SK-N-SH (cell line): Measurements from ENCODE around the gene EED. TPM values are rescaled to one million over a fixed set of nuclear protein-coding genes. Genes with fewer than 3 reads are reported as not detected.

Source experiments
- CTCF ChIA-PET: fragments of 300-600, 350-600 bp; formaldehyde crosslinking; extraction: SDS; loops from one replicate; lab custom pipeline; 2021; lab: Yijun Ruan, JAX
- POLR2A ChIA-PET: fragments of 350-600 bp; sonication (Branson Sonifier 250); formaldehyde crosslinking; extraction: SDS; loops from one replicate; lab custom pipeline; 2020; ENCODE audit warnings: antibody characterized with exemption, inconsistent platforms; lab: Yijun Ruan, JAX
- DNase-seq: peaks from one replicate; pipeline ENCODE4 v3.0.0; 2012
- H2AFZ ChIP-seq: fragments of 200-600 bp; sonication (generic); 2 replicates; pipeline ENCODE4 v1.8.1; 2016; ENCODE audit warnings: antibody characterized with exemption, mild to moderate bottlenecking, low read depth
- H3F3A ChIP-seq: fragments of 200-600 bp; sonication (generic); replicated peaks from 2 replicates; pipeline ENCODE3; 2016; ENCODE audit warnings: antibody characterized with exemption, mild to moderate bottlenecking; ENCODE audit not compliant: insufficient read depth
- H3K27ac ChIP-seq, 2 experiments: fragments of 200-500 bp in 1 of 2; fragments of 200-600 bp in 1 of 2; sonication (Bioruptor generic) in 1 of 2; sonication (generic), shearing (Covaris generic) in 1 of 2; 2 replicates each; pipeline versions ENCODE4 v1.5.1 to v1.6.1; 2014 to 2016; ENCODE audit warnings: low read depth in 2 of 2, inconsistent platforms in 1 of 2, low read length in 1 of 2, mild to moderate bottlenecking in 1 of 2, mixed read lengths in 1 of 2
- H3K27me3 ChIP-seq: fragments of 200-600 bp; sonication (generic), shearing (Covaris generic); 2 replicates; pipeline ENCODE4 v1.6.1; 2016; ENCODE audit warnings: mixed run types; ENCODE audit not compliant: insufficient read depth
- H3K36me3 ChIP-seq, 2 experiments: fragments of 200-500 bp in 1 of 2; fragments of 200-600 bp in 1 of 2; sonication (Bioruptor generic) in 1 of 2; sonication (generic) in 1 of 2; replicated peaks in 1 of 2; 2 replicates each; pipeline versions ENCODE3 to v1.5.1; 2014 to 2016; ENCODE audit warnings: low read length in 1 of 2, mild to moderate bottlenecking in 1 of 2; ENCODE audit not compliant: insufficient read depth in 2 of 2, control insufficient read depth in 1 of 2
- H3K4me1 ChIP-seq, 2 experiments: fragments of 200-500 bp in 1 of 2; fragments of 200-600 bp in 1 of 2; sonication (Bioruptor generic) in 1 of 2; sonication (generic), shearing (Covaris generic) in 1 of 2; 2 replicates each; pipeline versions ENCODE4 v1.5.1 to v1.6.1; 2014 to 2016; ENCODE audit warnings: low read depth in 1 of 2, low read length in 1 of 2, mixed run types in 1 of 2; ENCODE audit not compliant: insufficient read depth in 2 of 2, control insufficient read depth in 1 of 2
- H3K4me2 ChIP-seq: fragments of 200-600 bp; sonication (generic), shearing (Covaris generic); 2 replicates; pipeline ENCODE4 v1.6.1; 2017; ENCODE audit warnings: mixed run types
- H3K4me3 ChIP-seq, 2 experiments: fragments of 200-500 bp in 1 of 2; fragments of 200-600 bp in 1 of 2; sonication (Bioruptor generic) in 1 of 2; sonication (generic), shearing (Covaris generic) in 1 of 2; 2 replicates each; pipeline versions ENCODE4 v1.5.1 to v1.8.1; 2014 to 2016; ENCODE audit warnings: low read depth in 2 of 2, inconsistent platforms in 1 of 2, low read length in 1 of 2, mild to moderate bottlenecking in 1 of 2, mixed read lengths in 1 of 2, moderate library complexity in 1 of 2
- H3K79me2 ChIP-seq: fragments of 200-600 bp; sonication (generic); 2 replicates; pipeline ENCODE4 v1.8.1; 2017; ENCODE audit warnings: mild to moderate bottlenecking; ENCODE audit not compliant: insufficient read depth
- H3K9ac ChIP-seq: fragments of 200-600 bp; sonication (generic); 2 replicates; pipeline ENCODE4 v1.6.1; 2017; ENCODE audit warnings: mixed run types
- H3K9me2 ChIP-seq: fragments of 200-600 bp; sonication (generic); 2 replicates; pipeline ENCODE4 v1.6.1; 2017; ENCODE audit warnings: mixed run types
- H3K9me3 ChIP-seq: fragments of 200-600 bp; sonication (generic); 2 replicates; pipeline ENCODE4 v1.6.1; 2017; ENCODE audit warnings: mixed run types, mild to moderate bottlenecking, moderate library complexity
- H4K20me1 ChIP-seq: fragments of 200-600 bp; sonication (generic); 2 replicates; pipeline ENCODE4 v1.6.1; 2017; ENCODE audit warnings: mild to moderate bottlenecking, mixed run types; ENCODE audit not compliant: insufficient read depth
- EP300 ChIP-seq, 2 experiments: IDR thresholded peaks; 2 replicates each; pipeline versions ENCODE4 v1.4.0 to v1.6.1; 2012; ENCODE audit warnings: borderline replicate concordance in 1 of 2, low read depth in 1 of 2, low read length in 1 of 2
- FOXM1 ChIP-seq: IDR thresholded peaks from 2 replicates; pipeline ENCODE4 v1.4.0; 2012; ENCODE audit warnings: low read depth, mild to moderate bottlenecking
- GATA2 ChIP-seq: sonication (generic); formaldehyde crosslinking; IDR thresholded peaks from 2 replicates; pipeline ENCODE4 v1.5.0; 2020; ENCODE audit warnings: mild to moderate bottlenecking, missing genetic modification reagents
- MEF2A ChIP-seq: IDR thresholded peaks from 2 replicates; pipeline ENCODE4 v1.4.0; 2012; ENCODE audit warnings: low read depth, borderline replicate concordance
- MXI1 ChIP-seq: IDR thresholded peaks from 2 replicates; pipeline ENCODE4 v1.6.1; 2012; ENCODE audit warnings: mild to moderate bottlenecking, low read depth, low read length, improper control_type of control experiment
- NFIC ChIP-seq: IDR thresholded peaks from 2 replicates; pipeline ENCODE4 v1.4.0; 2012; ENCODE audit warnings: borderline replicate concordance
- POLR2AphosphoS5 ChIP-seq: IDR thresholded peaks from 2 replicates; pipeline ENCODE4 v1.6.1; 2012; ENCODE audit warnings: low read depth, low read length
- RAD21 ChIP-seq: IDR thresholded peaks from 2 replicates; pipeline ENCODE4 v1.6.1; 2012; ENCODE audit warnings: mild to moderate bottlenecking, low read length
- RFX5 ChIP-seq: IDR thresholded peaks from 2 replicates; pipeline ENCODE4 v1.6.1; 2012; ENCODE audit warnings: mild to moderate bottlenecking, improper control_type of control experiment, low read length
- RXRA ChIP-seq: IDR thresholded peaks from 2 replicates; pipeline ENCODE4 v1.4.0; 2012; ENCODE audit warnings: low read depth, mild to moderate bottlenecking, borderline replicate concordance
- WGBS: methylation state at CpG from one replicate; pipeline ENCODE4 v1.1.6; 2017; ENCODE audit warnings: low lambda C conversion rate; 5-methylcytosine and 5-hydroxymethylcytosine counted together
- polyA plus RNA-seq, 3 experiments: library from polyadenylated mRNA; depleted of rRNA; stranded (reverse); fragments of >200 nt; gene quantifications; 2 replicates each; pipeline ENCODE4 v1.2.3, GENCODE V29; 2012
- TF ChIP-seq, protein P1 (sequence below): IDR thresholded peaks from 2 replicates; pipeline ENCODE4 v1.4.0; 2012; ENCODE audit warnings: low read depth, borderline replicate concordance
- TF ChIP-seq, protein P2 (sequence below): fragments of 150-350 bp; IDR thresholded peaks from 2 replicates; pipeline ENCODE4 v1.6.1; 2017; ENCODE audit warnings: antibody characterized with exemption, low read length, low read depth, borderline replicate concordance
- TF ChIP-seq, protein P3 (sequence below): IDR thresholded peaks from 2 replicates; pipeline ENCODE4; 2012
- TF ChIP-seq, protein P4 (sequence below): IDR thresholded peaks from 2 replicates; pipeline ENCODE4 v1.6.1; 2012; ENCODE audit warnings: mild to moderate bottlenecking, low read depth, low read length, moderate library complexity

The EED gene
- polyA plus RNA-seq, 1 of the 3 experiments (the other 2 are of a cell fraction), result 12.8 TPM

DNA sequence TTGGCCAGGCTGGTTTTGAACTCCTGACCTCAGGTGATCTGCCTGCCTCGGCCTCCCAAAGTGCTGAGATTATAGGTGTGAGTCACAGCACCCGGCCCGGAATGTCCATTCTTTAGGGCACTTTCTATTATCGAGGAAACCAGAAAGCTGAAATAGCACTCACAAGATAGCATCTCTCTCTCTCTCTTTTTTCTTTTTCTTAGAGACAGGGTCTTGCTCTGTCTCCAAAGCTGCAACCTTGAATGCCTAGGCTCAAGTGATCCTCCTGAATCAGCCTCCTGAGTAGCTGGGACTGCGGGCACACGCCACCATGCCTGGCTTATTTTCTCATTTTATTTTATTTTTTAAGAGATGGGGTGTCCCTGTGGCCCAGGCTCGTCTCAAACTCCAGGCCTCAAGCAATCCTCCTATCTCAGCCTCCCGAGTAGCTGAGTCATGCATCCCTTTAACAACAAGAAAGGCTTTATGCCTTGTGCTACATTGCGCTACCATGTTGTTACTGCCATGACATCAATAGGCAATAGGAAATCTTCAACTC, 7.2 kb upstream of the EED start (continued):
- TF ChIP-seq, protein P1, sequence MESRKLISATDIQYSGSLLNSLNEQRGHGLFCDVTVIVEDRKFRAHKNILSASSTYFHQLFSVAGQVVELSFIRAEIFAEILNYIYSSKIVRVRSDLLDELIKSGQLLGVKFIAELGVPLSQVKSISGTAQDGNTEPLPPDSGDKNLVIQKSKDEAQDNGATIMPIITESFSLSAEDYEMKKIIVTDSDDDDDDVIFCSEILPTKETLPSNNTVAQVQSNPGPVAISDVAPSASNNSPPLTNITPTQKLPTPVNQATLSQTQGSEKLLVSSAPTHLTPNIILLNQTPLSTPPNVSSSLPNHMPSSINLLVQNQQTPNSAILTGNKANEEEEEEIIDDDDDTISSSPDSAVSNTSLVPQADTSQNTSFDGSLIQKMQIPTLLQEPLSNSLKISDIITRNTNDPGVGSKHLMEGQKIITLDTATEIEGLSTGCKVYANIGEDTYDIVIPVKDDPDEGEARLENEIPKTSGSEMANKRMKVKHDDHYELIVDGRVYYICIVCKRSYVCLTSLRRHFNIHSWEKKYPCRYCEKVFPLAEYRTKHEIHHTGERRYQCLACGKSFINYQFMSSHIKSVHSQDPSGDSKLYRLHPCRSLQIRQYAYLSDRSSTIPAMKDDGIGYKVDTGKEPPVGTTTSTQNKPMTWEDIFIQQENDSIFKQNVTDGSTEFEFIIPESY, result no peak

DNA sequence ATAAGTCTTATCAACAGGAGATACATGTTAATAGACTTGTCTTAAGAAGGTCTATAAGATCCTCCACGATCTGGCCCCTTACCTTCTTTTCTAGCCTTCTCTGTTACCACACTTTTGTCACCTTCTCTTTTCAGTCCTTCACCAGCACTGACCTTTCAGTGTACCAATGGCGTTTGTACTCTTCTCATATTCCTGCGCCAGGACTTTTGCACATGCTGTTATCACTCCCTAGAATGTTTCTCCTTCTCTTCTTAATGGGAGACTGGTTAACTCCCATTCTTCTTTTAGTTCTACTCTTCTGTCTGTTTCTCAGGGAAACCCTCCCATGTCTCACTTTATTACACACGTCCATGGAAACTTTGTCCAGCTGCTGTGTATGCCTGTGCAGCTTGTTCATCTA, 4.4 kb upstream of the EED start:
- TF ChIP-seq NFIC (no peak), RAD21 (no peak), RXRA (no peak), MXI1 (no peak), RFX5 (no peak), POLR2AphosphoS5 (no peak), GATA2 (CRISPR knock-in tag) (no peak), EP300 (IDR thresholded peaks at IDR 0.05; ENCODE audit: borderline replicate concordance in 1 of 2, low read depth in 1 of 2, low read length in 1 of 2) (no peak), FOXM1 (no peak), MEF2A (no peak)
- TF ChIP-seq, protein P2, sequence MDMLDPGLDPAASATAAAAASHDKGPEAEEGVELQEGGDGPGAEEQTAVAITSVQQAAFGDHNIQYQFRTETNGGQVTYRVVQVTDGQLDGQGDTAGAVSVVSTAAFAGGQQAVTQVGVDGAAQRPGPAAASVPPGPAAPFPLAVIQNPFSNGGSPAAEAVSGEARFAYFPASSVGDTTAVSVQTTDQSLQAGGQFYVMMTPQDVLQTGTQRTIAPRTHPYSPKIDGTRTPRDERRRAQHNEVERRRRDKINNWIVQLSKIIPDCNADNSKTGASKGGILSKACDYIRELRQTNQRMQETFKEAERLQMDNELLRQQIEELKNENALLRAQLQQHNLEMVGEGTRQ, result no peak
- TF ChIP-seq, protein P3, sequence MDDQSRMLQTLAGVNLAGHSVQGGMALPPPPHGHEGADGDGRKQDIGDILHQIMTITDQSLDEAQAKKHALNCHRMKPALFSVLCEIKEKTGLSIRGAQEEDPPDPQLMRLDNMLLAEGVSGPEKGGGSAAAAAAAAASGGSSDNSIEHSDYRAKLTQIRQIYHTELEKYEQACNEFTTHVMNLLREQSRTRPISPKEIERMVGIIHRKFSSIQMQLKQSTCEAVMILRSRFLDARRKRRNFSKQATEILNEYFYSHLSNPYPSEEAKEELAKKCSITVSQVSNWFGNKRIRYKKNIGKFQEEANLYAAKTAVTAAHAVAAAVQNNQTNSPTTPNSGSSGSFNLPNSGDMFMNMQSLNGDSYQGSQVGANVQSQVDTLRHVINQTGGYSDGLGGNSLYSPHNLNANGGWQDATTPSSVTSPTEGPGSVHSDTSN, result no peak
- TF ChIP-seq, protein P4, sequence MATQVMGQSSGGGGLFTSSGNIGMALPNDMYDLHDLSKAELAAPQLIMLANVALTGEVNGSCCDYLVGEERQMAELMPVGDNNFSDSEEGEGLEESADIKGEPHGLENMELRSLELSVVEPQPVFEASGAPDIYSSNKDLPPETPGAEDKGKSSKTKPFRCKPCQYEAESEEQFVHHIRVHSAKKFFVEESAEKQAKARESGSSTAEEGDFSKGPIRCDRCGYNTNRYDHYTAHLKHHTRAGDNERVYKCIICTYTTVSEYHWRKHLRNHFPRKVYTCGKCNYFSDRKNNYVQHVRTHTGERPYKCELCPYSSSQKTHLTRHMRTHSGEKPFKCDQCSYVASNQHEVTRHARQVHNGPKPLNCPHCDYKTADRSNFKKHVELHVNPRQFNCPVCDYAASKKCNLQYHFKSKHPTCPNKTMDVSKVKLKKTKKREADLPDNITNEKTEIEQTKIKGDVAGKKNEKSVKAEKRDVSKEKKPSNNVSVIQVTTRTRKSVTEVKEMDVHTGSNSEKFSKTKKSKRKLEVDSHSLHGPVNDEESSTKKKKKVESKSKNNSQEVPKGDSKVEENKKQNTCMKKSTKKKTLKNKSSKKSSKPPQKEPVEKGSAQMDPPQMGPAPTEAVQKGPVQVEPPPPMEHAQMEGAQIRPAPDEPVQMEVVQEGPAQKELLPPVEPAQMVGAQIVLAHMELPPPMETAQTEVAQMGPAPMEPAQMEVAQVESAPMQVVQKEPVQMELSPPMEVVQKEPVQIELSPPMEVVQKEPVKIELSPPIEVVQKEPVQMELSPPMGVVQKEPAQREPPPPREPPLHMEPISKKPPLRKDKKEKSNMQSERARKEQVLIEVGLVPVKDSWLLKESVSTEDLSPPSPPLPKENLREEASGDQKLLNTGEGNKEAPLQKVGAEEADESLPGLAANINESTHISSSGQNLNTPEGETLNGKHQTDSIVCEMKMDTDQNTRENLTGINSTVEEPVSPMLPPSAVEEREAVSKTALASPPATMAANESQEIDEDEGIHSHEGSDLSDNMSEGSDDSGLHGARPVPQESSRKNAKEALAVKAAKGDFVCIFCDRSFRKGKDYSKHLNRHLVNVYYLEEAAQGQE, result no peak
- TF ChIP-seq, all 33 proteins: peak for 0
- POLR2A ChIA-PET, result no interaction called here
- Histone ChIP-seq H3K9me3 (no peaks in the 10 kb centered on the region; the same call in 1 of the 2 replicates), H3K4me3 (no peak overlapping the region), H3K9ac (no peak overlapping the region), H2AFZ (no peak overlapping the region), H3K27ac (no peak overlapping the region), H3K36me3 (no peaks in the 10 kb centered on the region), H3K4me1 (peaks cover 0 to 3% of the 10 kb centered on the region in 2 experiments; a peak in 1 of 4 replicates), H3K4me2 (no peak overlapping the region), H3K27me3 (no peaks in the 10 kb centered on the region), H3K79me2 (peaks cover under 1% of the 10 kb centered on the region; the same call in 1 of the 2 replicates), H3F3A (peaks cover 13% of the 10 kb centered on the region), H4K20me1 (no peaks in the 10 kb centered on the region), H3K9me2 (no peaks in the 10 kb centered on the region)
- 60% methylated on average over 4 of the region's 4 CpGs for WGBS
- DNase-seq, result no peak
- CTCF ChIA-PET, result interaction anchor here (0.9 to 1.0 kb wide), 2 partner anchors 9 to 35 kb away, joined by 3 to 4 read pairs; no protein-coding TSS in a partner anchor
